GM12878 (cell line): ENCODE data around the gene SAXO1. TPM values are rescaled to one million over a fixed set of nuclear protein-coding genes. Genes with fewer than 3 reads are reported as not detected.
"Not testable (repeated sequence)": the region's sequence is repeated elsewhere in the genome, so short reads cannot be mapped to it uniquely, and the experiment has no call there.

Experiments
- ATAC-seq: fragments of 200-7000 bp; cut with Tn5 transposase; 3 replicates; pipeline ENCODE4 v1.9.1; 2020; ENCODE audit warnings: mild to moderate bottlenecking, moderate library complexity
- BruUV-seq: library from RNA; stranded (reverse); fragments of 400-500 nt; replicated peaks from 2 replicates; lab custom pipeline; 2021; lab: Mats Ljungman, UMichigan
- CTCF ChIA-PET: fragments of 300-600 bp; sonication (Branson Sonifier 250); formaldehyde crosslinking; extraction: SDS; loops from one replicate; lab custom pipeline; 2021; ENCODE audit warnings: inconsistent platforms; lab: Yijun Ruan, JAX
- POLR2A ChIA-PET: fragments of 350-600 bp; formaldehyde crosslinking; extraction: SDS; loops from one replicate; lab custom pipeline; 2021; ENCODE audit warnings: inconsistent platforms; lab: Charles Lee
- RAD21 ChIA-PET: fragments of 300-600 bp; sonication (Branson Sonifier 250); formaldehyde crosslinking; loops from one replicate; lab custom pipeline; 2023; ENCODE audit warnings: antibody characterized with exemption; ENCODE audit not compliant: unreplicated experiment; lab: Charles Lee
- SMC1A ChIA-PET: fragments of 300-600 bp; sonication (Branson Sonifier 250); formaldehyde crosslinking; loops from one replicate; lab custom pipeline; 2023; ENCODE audit not compliant: unreplicated experiment, uncharacterized antibody; lab: Charles Lee
- DNase-seq: peaks from one replicate; pipeline ENCODE4 v3.0.0-alpha.2; 2011; ENCODE audit warnings: low read depth, low spot score
- FAIRE-seq: peaks from 3 replicates; lab custom pipeline; 2011; peaks lifted over from hg19 to GRCh38; lab: Jason Lieb, UNC
- H2AFZ ChIP-seq: 2 replicates; pipeline ENCODE4 v1.6.0; 2011; ENCODE audit warnings: low read depth, low read length, control low read depth; ENCODE audit not compliant: control insufficient read depth
- H3K27ac ChIP-seq: 2 replicates; pipeline ENCODE4 v1.5.1; 2011; ENCODE audit warnings: control low read depth; ENCODE audit not compliant: control insufficient read depth, insufficient read depth
- H3K27me3 ChIP-seq, 2 experiments: replicated peaks in 1 of 2; 2 replicates each; pipeline versions ENCODE4 v1.6.0 to v1.6.1; 2011; ENCODE audit warnings: low read length in 1 of 2; ENCODE audit not compliant: control insufficient read depth in 2 of 2, insufficient read depth in 2 of 2
- H3K36me3 ChIP-seq, 2 experiments: 2 replicates each; pipeline ENCODE4 v1.5.1; 2011; ENCODE audit warnings: low read length in 1 of 2; ENCODE audit not compliant: control insufficient read depth in 2 of 2, insufficient read depth in 2 of 2
- H3K4me1 ChIP-seq: 2 replicates; pipeline ENCODE4 v1.6.1; 2011; ENCODE audit warnings: mild to moderate bottlenecking, low read length, moderate library complexity, mixed read lengths; ENCODE audit not compliant: control insufficient read depth, insufficient read depth
- H3K4me2 ChIP-seq: 2 replicates; pipeline ENCODE4 v1.6.0; 2011; ENCODE audit warnings: control low read depth; ENCODE audit not compliant: control insufficient read depth, insufficient read depth
- H3K4me3 ChIP-seq: fragments of 200-600 bp; sonication (generic); 2 replicates; pipeline ENCODE4 v1.5.1; 2016
- H3K79me2 ChIP-seq: 2 replicates; pipeline ENCODE4 v1.6.0; 2011; ENCODE audit warnings: low read length; ENCODE audit not compliant: control insufficient read depth, insufficient read depth
- H3K9ac ChIP-seq: 2 replicates; pipeline ENCODE4 v1.8.0; 2011; ENCODE audit warnings: low read length, control low read depth, mixed read lengths; ENCODE audit not compliant: control insufficient read depth, insufficient read depth
- H3K9me3 ChIP-seq: replicated peaks from 3 replicates; pipeline ENCODE4 v1.5.1; 2011; ENCODE audit warnings: mild to moderate bottlenecking, low read length; ENCODE audit not compliant: control insufficient read depth, insufficient read depth
- H4K20me1 ChIP-seq: 2 replicates; pipeline ENCODE4 v1.6.0; 2011; ENCODE audit not compliant: control insufficient read depth, insufficient read depth
- EZH2 ChIP-seq: IDR thresholded peaks from 2 replicates; pipeline ENCODE4 v1.6.1; 2012; ENCODE audit warnings: low read depth, mild to moderate bottlenecking, control low read depth, inconsistent platforms, low read length, borderline replicate concordance; ENCODE audit not compliant: control insufficient read depth
- MYB ChIP-seq: fragments of 150-350 bp; IDR thresholded peaks from 2 replicates; pipeline ENCODE4 v1.6.1; 2014; ENCODE audit warnings: mild to moderate bottlenecking, low read depth, low read length, borderline replicate concordance
- NR2C1 ChIP-seq: fragments of 450-650 bp; IDR thresholded peaks from 2 replicates; pipeline ENCODE4 v1.6.1; 2017; ENCODE audit warnings: antibody characterized with exemption, mild to moderate bottlenecking, moderate library complexity
- POLR2AphosphoS2 ChIP-seq: IDR thresholded peaks from 2 replicates; pipeline ENCODE4 v1.6.1; 2011; ENCODE audit warnings: low read depth, mild to moderate bottlenecking, low read length, improper control_type of control experiment, moderate library complexity
- RUNX3 ChIP-seq: IDR thresholded peaks from 2 replicates; pipeline ENCODE4 v1.6.1; 2012; ENCODE audit warnings: low read length, inconsistent platforms
- SPI1 ChIP-seq: IDR thresholded peaks from 2 replicates; pipeline ENCODE4 v1.6.1; 2011; ENCODE audit warnings: low read depth, mild to moderate bottlenecking, low read length, moderate library complexity, borderline replicate concordance; ENCODE audit not compliant: insufficient read depth
- ZBTB11 ChIP-seq: fragments of 450-650 bp; formaldehyde crosslinking; IDR thresholded peaks from 2 replicates; pipeline ENCODE4 v1.5.0; 2022; ENCODE audit warnings: mild to moderate bottlenecking, missing genetic modification characterization
- ZBTB4 ChIP-seq: fragments of 450-650 bp; formaldehyde crosslinking; IDR thresholded peaks from 2 replicates; pipeline ENCODE4 v1.4.0; 2022; ENCODE audit warnings: mild to moderate bottlenecking, moderate library complexity
- ZNF217 ChIP-seq: fragments of 450-650 bp; IDR thresholded peaks from 2 replicates; pipeline ENCODE4 v1.6.1; 2017; ENCODE audit warnings: antibody characterized with exemption, mild to moderate bottlenecking
- WGBS: methylation state at CpG from one replicate; pipeline ENCODE4 v1.1.6; 2016; ENCODE audit warnings: low lambda C conversion rate; ENCODE audit not compliant: insufficient replicate concordance, insufficient coverage; ENCODE audit errors: missing lambda C conversion rate; 5-methylcytosine and 5-hydroxymethylcytosine counted together
- in situ Hi-C: fragments of 300-500 bp; cut with MboI; formaldehyde crosslinking; loops from 9 replicates; pipeline ENCODE4 v1.14.3; 2018; ENCODE audit warnings: mixed read lengths
- intact Hi-C: fragments of 100-400 bp; cut with micrococcal nuclease; formaldehyde crosslinking; loops from one replicate; pipeline ENCODE4 v1.14.2; 2022; ENCODE audit not compliant: unreplicated experiment
- polyA plus RNA-seq, 11 experiments: library from polyadenylated mRNA; depleted of rRNA in 4 of 11; unstranded in 6 of 11; stranded (reverse) in 5 of 11; fragments of >200 nt; fragmentation: Nextera tagmentation in 4 of 11; fragmentation: Illumina TruSeq in 1 of 11; extraction: Ambion mirVana in 4 of 11; extraction: Trizol in 1 of 11; gene quantifications; 1 replicate in 1 of 11; 2 replicates in 10 of 11; pipeline versions ENCODE4 v1.2.1 to v1.2.3, GENCODE V29; 2011 to 2016; ENCODE audit warnings: inconsistent platforms in 2 of 11, missing spikeins in 2 of 11, low read depth in 1 of 11
- total RNA-seq, 4 experiments: library from RNA; depleted of rRNA in 3 of 4; stranded (reverse); fragments of >200 nt in 3 of 4; fragmentation: Illumina TruSeq in 1 of 4; extraction: Trizol in 1 of 4; gene quantifications; 2 replicates each; pipeline versions ENCODE4 v1.2.1 to v1.2.3, GENCODE V29; 2013 to 2021
- TF ChIP-seq, protein P1 (sequence below): fragments of 450-650 bp; IDR thresholded peaks from 2 replicates; pipeline ENCODE4 v1.6.1; 2016; ENCODE audit warnings: mild to moderate bottlenecking

The SAXO1 gene
- total and polyA plus RNA-seq, 10 of the 15 experiments (the other 5 are each of a cell fraction or from before 2014, with no cell fraction given): under 0.01 to 0.01 TPM; not detected in 8

- ChIA-PET CTCF (no interaction called here), SMC1A (no interaction called here), RAD21 (no interaction called here), POLR2A (no interaction called here)
- no peaks in the 10 kb centered on the region for H3K79me2 ChIP-seq
- no peaks in the 10 kb centered on the region for H3K36me3 ChIP-seq
- no peak for FAIRE-seq
- no peak for DNase-seq
- no peak overlapping the region for H2AFZ ChIP-seq
- no TSS peak for BruUV-seq
- H4K20me1 ChIP-seq: no peaks in the 10 kb centered on the region
- TF ChIP-seq RUNX3: no peak
- TF ChIP-seq ZBTB11 (CRISPR knock-in tag): no peak
- TF ChIP-seq POLR2AphosphoS2: no peak
- TF ChIP-seq, protein P1, sequence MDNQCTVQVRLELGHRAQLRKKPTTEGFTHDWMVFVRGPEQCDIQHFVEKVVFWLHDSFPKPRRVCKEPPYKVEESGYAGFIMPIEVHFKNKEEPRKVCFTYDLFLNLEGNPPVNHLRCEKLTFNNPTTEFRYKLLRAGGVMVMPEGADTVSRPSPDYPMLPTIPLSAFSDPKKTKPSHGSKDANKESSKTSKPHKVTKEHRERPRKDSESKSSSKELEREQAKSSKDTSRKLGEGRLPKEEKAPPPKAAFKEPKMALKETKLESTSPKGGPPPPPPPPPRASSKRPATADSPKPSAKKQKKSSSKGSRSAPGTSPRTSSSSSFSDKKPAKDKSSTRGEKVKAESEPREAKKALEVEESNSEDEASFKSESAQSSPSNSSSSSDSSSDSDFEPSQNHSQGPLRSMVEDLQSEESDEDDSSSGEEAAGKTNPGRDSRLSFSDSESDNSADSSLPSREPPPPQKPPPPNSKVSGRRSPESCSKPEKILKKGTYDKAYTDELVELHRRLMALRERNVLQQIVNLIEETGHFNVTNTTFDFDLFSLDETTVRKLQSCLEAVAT: no peak
- TF ChIP-seq NR2C1: no peak
- no peak for TF ChIP-seq ZNF217
- no peak for TF ChIP-seq SPI1
- TF ChIP-seq ZBTB4 (CRISPR knock-in tag): no peak
- TF ChIP-seq MYB: no peak
- no peak for TF ChIP-seq EZH2
- no peaks in the 10 kb centered on the region for H3K27me3 ChIP-seq
- no peak overlapping the region for H3K4me3 ChIP-seq
- no peak overlapping the region for H3K9ac ChIP-seq
- ATAC-seq: no peak
- H3K27ac ChIP-seq: no peak overlapping the region
- no peaks in the 10 kb centered on the region for H3K4me1 ChIP-seq
- H3K9me3 ChIP-seq: no peaks in the 10 kb centered on the region
- H3K4me2 ChIP-seq: no peak overlapping the region
- in situ Hi-C loops (no loop called here), intact Hi-C loops (no loop called here)
- 0% methylated on average over 2 of the region's 2 CpGs for WGBS
These were observed 97.5 kb downstream of the SAXO1 start for GRCh38 chr9:18935541-18935940.

- FAIRE-seq, H3K4me1 ChIP-seq, RAD21 ChIA-PET, ATAC-seq, H3K36me3 ChIP-seq, intact Hi-C loops, SMC1A ChIA-PET, CTCF ChIA-PET, DNase-seq, H3K79me2 ChIP-seq, H3K9ac ChIP-seq, H3K4me2 ChIP-seq, H2AFZ ChIP-seq, H4K20me1 ChIP-seq, BruUV-seq, in situ Hi-C loops, POLR2A ChIA-PET, H3K27ac ChIP-seq, H3K9me3 ChIP-seq, H3K27me3 ChIP-seq, H3K4me3 ChIP-seq: not testable (repeated sequence)
- 57% methylated on average over 13 of the region's 13 CpGs for WGBS
These were observed 102.4 kb downstream of the SAXO1 start for GRCh38 chr9:18930611-18931010.
